ENCODE results near the gene WDR70. TPM values are rescaled to one million over a fixed set of nuclear protein-coding genes. Genes with fewer than 3 reads are reported as not detected.

Gene WDR70
- total RNA-seq, 2 experiments from 2014 or later = 24.5 to 34.6 TPM

DNA sequence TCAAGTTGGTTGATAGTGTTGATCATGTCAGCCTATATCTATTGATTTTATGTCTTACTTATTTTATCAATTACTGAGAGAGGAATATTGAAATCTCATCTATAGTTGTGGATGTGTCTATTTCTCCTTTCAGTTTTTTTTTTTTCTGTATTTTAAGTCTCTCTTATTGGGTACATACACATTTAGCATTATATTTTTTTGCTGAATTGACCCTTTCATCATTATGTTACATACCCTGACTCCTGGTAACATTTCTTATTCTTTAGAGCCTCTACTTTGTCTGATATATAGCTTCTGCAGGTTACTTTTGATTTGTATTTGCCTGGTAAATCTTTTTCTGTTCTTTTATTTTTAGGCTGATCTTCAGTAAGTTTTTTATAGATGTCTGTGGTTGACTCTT, 281.2 kb downstream of the WDR70 start:
- DNase-seq = no peak
- Mint-ChIP-seq H3K27ac (no peak overlapping the region), H3K36me3 (ENCODE audit: low read depth) (peaks cover 28% of the 10 kb centered on the region), H3K9me3 (no peaks in the 10 kb centered on the region), H3K4me3 (no peak overlapping the region), H3K4me1 (ENCODE audit: low read depth) (peaks cover 12% of the 10 kb centered on the region), H3K27me3 (no peaks in the 10 kb centered on the region)
- no peak overlapping the region for H3K27ac ChIP-seq (ENCODE audit: low read depth in 1 of 2, low read length in 2 of 2)
- no peaks in the 10 kb centered on the region for H3K27me3 ChIP-seq (ENCODE audit: control insufficient read depth in 1 of 2, insufficient read depth in 2 of 2, low read length in 2 of 2)
- ATAC-seq (ENCODE audit: poor library complexity) = no peak
- H3K4me1 ChIP-seq (ENCODE audit: insufficient read depth, low read length) = no peaks in the 10 kb centered on the region
- H3K36me3 ChIP-seq (ENCODE audit: insufficient read depth, low read length) = no peaks in the 10 kb centered on the region
- POLR2A ChIA-PET = no interaction called here
- intact Hi-C loops (cut with DNase I, micrococcal nuclease) = no loop called here
- H3K4me3 ChIP-seq (ENCODE audit: low read length) = no peak overlapping the region
- H3K9me3 ChIP-seq (ENCODE audit: control insufficient read depth in 1 of 2, insufficient read depth in 1 of 2, low read length in 2 of 2) = no peaks in the 10 kb centered on the region
- CTCF ChIA-PET = no interaction called here
- TF ChIP-seq CTCF (IDR thresholded peaks at IDR 0.05) = no peak

GRCh38 chr5:37661227-37661920, 282.3 kb downstream of the WDR70 start:
- ChIA-PET CTCF (no interaction called here), POLR2A (no interaction called here)
- Mint-ChIP-seq H3K27me3 (no peaks in the 10 kb centered on the region), H3K4me1 (ENCODE audit: low read depth) (peaks cover 5% of the 10 kb centered on the region), H3K27ac (no peak overlapping the region), H3K9me3 (no peaks in the 10 kb centered on the region), H3K4me3 (no peak overlapping the region), H3K36me3 (ENCODE audit: low read depth) (peaks cover 23% of the 10 kb centered on the region)
- Histone ChIP-seq H3K27me3 (ENCODE audit: control insufficient read depth in 1 of 2, insufficient read depth in 2 of 2, low read length in 2 of 2) (no peaks in the 10 kb centered on the region), H3K36me3 (ENCODE audit: insufficient read depth, low read length) (no peaks in the 10 kb centered on the region), H3K9me3 (ENCODE audit: control insufficient read depth in 1 of 2, insufficient read depth in 1 of 2, low read length in 2 of 2) (no peaks in the 10 kb centered on the region), H3K4me3 (ENCODE audit: low read length) (no peak overlapping the region), H3K4me1 (ENCODE audit: insufficient read depth, low read length) (no peaks in the 10 kb centered on the region), H3K27ac (ENCODE audit: low read depth in 1 of 2, low read length in 2 of 2) (no peak overlapping the region)
- intact Hi-C loops (cut with DNase I, micrococcal nuclease) = no loop called here
- ATAC-seq (ENCODE audit: poor library complexity) = no peak
- no peak for TF ChIP-seq CTCF (IDR thresholded peaks at IDR 0.05)
- DNase-seq = no peak

GRCh38 chr5:37661951-37662350, 282.8 kb downstream of the WDR70 start:
- no peaks in the 10 kb centered on the region for H3K27me3 ChIP-seq (ENCODE audit: control insufficient read depth in 1 of 2, insufficient read depth in 2 of 2, low read length in 2 of 2)
- no peaks in the 10 kb centered on the region for H3K9me3 Mint-ChIP-seq
- no peak overlapping the region for H3K4me3 ChIP-seq (ENCODE audit: low read length)
- H3K4me1 ChIP-seq (ENCODE audit: insufficient read depth, low read length) = no peaks in the 10 kb centered on the region
- no peak overlapping the region for H3K4me3 Mint-ChIP-seq
- peaks cover 24% of the 10 kb centered on the region for H3K36me3 Mint-ChIP-seq (ENCODE audit: low read depth)
- ChIA-PET CTCF (no interaction called here), POLR2A (no interaction called here)
- TF ChIP-seq CTCF (IDR thresholded peaks at IDR 0.05) = no peak
- ATAC-seq (ENCODE audit: poor library complexity) (no peak), DNase-seq (no peak)
- no peaks in the 10 kb centered on the region for H3K36me3 ChIP-seq (ENCODE audit: insufficient read depth, low read length)
- H3K9me3 ChIP-seq (ENCODE audit: control insufficient read depth in 1 of 2, insufficient read depth in 1 of 2, low read length in 2 of 2) = no peaks in the 10 kb centered on the region
- no peak overlapping the region for H3K27ac ChIP-seq (ENCODE audit: low read depth in 1 of 2, low read length in 2 of 2)
- no peak overlapping the region for H3K27ac Mint-ChIP-seq
- no peaks in the 10 kb centered on the region for H3K27me3 Mint-ChIP-seq
- peaks cover 5% of the 10 kb centered on the region for H3K4me1 Mint-ChIP-seq (ENCODE audit: low read depth)
- intact Hi-C loops (cut with DNase I, micrococcal nuclease) = no loop called here
